ENCODE results near the gene C1orf74.

Gene C1orf74

DNA sequence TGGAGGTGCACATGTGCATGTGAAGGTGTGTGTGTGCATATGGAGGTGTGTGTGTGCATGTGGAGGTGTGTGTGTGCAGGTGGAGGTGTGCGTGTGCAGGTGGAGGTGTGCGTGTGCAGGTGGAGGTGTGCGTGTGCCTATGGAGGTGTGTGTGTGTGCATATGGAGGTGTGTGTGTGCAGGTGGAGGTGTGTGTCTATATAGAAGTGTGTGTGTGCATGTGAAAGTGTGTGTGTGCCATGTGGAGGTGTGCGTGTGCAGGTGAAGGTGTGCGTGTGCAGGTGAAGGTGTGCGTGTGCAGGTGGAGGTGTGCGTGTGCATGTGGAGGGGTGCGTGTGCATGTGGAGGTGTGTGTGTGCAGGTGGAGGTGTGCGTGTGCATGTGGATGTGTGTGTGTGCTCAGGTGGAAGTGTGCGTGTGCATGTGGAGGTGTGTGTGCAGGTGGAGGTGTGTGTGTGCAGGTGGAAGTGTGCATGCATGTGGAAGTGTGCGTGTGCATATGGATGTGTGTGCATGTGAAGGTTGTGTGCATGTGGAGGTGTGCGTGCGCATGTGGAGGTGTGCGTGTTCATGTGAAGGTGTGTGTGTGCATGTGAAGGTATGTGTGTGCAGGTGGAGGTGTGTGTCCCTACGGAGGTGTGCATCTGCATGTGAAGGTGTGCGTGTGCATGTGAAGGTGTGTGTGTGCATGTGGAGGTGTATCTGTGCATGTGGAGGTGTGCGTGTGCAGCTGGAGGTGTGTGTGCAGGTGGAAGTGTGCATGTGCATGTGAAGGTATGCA, 13.5 kb downstream of the C1orf74 start:
- DNase-seq (ENCODE audit: low read depth, low spot score) = no peak

GRCh38 chr1:209769971-209770370, 14.4 kb downstream of the C1orf74 start:
- DNase-seq (ENCODE audit: low read depth, low spot score) = no peak

- peak; percentile 61 for DNase-seq (ENCODE audit: low read depth, low spot score)
Observed at GRCh38 chr1:209769171-209769904, 15.0 kb downstream of the C1orf74 start.

GRCh38 chr1:209768354-209768774, 16.0 kb downstream of the C1orf74 start:
- DNase-seq (ENCODE audit: low read depth, low spot score) = peak; percentile 57

DNA sequence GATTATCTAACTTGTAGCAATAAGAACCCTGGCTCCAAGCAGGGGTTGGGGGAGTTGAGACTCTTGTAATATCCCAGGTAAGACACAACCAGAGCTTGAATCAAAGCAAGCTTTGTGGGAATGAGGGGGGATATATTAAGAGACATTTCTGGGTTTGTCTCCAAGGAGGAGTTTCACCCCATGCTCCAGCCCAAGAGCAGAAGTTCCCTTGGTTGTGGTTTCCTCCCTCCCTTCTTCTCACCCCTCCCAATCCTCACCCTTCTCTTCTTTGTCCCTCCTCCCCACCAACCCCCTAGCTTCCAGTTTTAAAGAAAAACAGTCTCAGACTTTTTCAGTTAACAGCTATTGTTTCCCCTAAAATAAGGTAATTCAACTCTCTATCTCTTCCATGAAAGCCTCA, 16.7 kb downstream of the C1orf74 start:
- DNase-seq (ENCODE audit: low read depth, low spot score) = no peak

DNA sequence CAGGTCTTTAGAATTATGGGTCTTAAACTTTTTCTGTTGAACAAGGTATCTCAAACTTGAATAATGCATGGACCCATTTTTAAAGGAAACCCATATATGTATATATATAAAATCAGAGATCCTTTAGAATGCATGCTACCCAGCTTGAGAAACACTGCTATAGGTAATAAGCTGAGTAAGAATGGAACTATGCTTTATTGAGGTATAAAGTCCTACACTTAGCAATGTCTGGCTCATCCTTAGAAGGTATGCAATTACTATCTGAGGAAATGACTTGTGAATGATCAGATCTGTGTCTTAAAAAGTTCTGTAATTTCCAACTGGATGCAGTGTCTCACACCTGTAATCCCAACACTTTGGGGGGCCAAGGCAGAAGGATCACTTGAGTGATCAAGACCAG, 17.3 kb downstream of the C1orf74 start:
- DNase-seq (ENCODE audit: low read depth, low spot score) = no peak

DNA sequence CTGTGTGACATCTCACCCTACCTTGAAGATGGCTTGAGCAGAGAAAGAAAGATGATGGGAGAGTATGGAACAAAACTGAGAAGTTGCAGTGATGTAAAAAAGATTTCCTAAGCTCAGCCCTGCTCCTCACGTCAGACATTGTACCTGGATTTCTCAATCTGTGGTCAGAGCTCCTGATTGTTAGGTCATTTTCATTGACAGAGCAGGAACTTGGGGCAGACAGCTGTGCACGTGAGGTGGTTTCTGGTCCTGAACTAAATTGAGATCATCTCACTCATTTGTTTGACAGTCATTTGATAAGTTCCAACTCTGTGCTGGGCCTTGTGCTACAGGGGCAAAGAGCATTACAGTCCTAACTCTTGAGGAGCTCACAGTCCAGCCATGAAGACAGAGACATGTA, 18.3 kb downstream of the C1orf74 start:
- DNase-seq (ENCODE audit: low read depth, low spot score) = no peak

- no peak for DNase-seq (ENCODE audit: low read depth, low spot score)
Observed at GRCh38 chr1:209761011-209761635, 23.2 kb downstream of the C1orf74 start.

DNA sequence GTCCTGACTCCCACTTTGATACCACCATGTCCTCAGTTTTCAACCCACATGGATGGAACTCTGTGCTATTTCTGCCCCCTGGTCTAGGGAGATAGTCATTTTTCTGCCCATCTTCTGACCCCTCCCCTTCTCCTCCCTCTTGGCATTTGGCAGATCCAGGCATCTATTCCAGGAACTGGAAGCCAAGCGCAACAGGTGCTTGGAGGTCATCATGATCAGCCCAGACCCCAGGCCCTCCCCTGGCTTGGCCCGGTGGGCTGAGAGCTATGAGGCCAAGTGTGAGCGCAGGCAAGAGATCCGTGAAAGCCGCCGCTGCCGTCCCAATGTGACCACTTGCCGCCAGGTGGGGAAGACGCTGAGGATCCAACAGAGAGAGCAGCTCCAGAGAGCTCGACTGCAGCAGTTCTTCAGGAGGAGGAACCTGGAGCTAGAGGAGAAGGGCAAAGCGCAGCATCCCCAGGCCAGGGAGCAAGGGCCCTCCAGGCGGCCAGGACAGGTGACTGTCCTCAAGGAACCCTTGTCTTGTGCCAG, 24.5 kb downstream of the C1orf74 start:
- no peak for DNase-seq (ENCODE audit: low read depth, low spot score)

GRCh38 chr1:209758400-209758799, 26.0 kb downstream of the C1orf74 start:
- DNase-seq (ENCODE audit: low read depth, low spot score) = no peak

- no peak for DNase-seq (ENCODE audit: low read depth, low spot score)
Observed at GRCh38 chr1:209756615-209757445, 27.5 kb downstream of the C1orf74 start.

DNA sequence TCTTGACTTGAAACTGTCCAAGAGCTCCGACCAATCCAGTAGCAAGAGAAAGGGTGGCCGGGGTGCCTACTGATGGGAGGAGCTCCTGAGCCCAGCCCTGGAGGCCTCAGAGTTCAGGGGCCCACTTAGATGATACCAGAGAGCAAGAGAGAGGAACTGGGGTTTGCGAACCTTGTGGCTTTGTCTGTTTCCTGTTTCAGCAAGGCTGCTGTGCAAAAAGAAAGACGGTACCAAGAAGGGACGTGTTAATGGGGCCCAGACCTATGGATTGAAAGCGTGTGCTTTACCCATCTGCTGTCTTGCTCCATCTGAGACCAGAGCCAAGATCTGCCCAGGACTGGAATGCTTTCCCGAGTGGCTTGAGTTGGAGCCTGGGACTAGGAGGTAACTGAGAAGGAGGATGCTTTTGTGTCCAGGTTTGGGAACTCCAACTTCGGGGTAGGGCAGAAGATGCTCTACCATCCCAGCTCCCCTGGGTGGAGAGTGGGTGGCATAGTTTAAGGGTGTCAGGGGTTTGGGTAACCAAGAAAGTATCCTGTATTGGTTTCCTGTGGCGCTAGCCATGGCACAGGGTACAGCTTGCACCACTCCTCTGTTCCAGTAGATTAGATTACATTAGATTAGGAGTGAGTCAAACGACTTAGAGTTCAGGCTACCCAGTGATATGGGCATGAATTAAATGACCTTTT, 28.3 kb downstream of the C1orf74 start, which contains the start of gene TRAF3IP3:
TSS of gene TRAF3IP3 (plus strand) at position 128 of the 689 bp plus-strand sequence. CDS start 3,987 bp downstream, outside the sequence.
- DNase-seq (ENCODE audit: low read depth, low spot score) = peak; percentile 66

GRCh38 chr1:209755256-209755655, 29.1 kb downstream of the C1orf74 start:
- no peak for DNase-seq (ENCODE audit: low read depth, low spot score)

- DNase-seq (ENCODE audit: low read depth, low spot score) = no peak
Observed at GRCh38 chr1:209752890-209753289, 31.5 kb downstream of the C1orf74 start.

- DNase-seq (ENCODE audit: low read depth, low spot score) = no peak
Observed at GRCh38 chr1:209751627-209752231, 32.6 kb downstream of the C1orf74 start.

DNA sequence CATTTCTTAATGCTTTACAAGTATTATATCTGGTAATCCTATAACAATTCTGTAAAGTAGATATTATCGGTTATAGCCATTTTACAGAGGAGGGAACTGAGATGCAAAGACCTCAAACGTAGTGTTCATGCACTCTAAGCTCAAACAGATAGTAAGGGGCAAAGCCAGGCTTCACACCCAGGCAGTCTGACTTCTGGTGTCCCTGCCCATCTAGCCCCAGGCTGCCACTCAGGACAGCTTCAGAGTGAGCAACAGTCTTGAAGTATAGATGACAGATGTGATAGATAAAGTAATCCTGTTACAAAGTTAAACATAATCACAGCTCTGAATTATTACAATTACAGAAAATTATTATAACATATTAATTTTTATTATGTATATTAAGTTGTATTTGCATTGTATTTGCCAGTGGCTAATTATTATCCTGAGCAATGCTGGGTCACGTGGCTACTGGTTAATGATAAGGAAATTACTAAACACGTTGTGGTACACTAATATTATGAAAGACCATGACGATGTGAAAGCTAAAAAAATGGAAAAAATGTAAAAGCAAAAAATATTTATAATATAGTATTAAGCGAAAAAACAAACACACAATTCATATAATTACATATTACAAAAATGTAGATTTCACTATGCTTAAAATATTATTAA, 34.6 kb downstream of the C1orf74 start:
- DNase-seq (ENCODE audit: low read depth, low spot score) = no peak

DNA sequence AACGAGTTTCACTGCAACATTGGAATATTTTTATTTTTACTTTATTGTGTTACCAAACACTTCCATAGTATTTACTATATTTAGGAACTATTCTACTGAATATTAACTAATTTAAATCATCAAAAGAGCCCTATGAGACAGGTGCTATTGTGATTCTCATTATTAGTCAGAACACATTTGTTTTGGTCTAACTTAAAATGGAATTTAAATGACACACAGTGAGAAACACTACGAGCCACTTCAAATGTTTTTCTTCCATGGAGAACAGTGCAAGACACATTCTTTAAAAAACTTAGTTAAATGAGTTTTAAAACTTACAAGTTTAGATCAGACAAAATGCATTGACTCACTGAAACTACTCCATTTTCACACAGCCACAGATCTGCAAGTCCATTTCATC, 35.2 kb downstream of the C1orf74 start:
- no peak for DNase-seq (ENCODE audit: low read depth, low spot score)

DNA sequence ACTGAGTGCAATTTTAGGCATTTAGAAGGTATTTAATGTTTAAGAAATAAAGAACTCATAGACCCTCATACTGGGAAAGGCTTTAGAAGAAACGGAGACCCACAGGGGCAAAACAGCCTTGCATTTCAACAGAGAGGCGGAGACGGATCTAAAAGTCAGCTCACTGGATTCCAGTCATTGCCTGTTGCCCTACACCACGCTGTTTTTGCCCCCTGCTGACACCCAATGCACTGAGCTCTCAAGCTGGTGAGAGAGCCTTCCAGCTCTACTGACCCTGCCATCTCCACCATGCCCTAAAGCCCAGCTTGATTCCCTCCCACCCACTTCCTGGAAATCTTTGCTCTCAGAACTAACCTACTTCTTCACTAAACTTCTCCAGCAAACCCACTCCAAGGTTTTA, 35.7 kb downstream of the C1orf74 start:
- no peak for DNase-seq (ENCODE audit: low read depth, low spot score)

GRCh38 chr1:209747580-209748262, 36.6 kb downstream of the C1orf74 start:
- DNase-seq (ENCODE audit: low read depth, low spot score) = peak; percentile 55
